H1 (cell line): ENCODE measurements around the gene RNU1-4. TPM values are rescaled to one million over a fixed set of nuclear protein-coding genes. Genes with fewer than 3 reads are reported as not detected.

ENCODE experiments used
- BRCA1 ChIP-seq: IDR thresholded peaks from 2 replicates; pipeline ENCODE4 v1.6.1; 2012; ENCODE audit warnings: low read depth, low read length, improper control_type of control experiment
- CBX8 ChIP-seq: fragments of 300-800, 300-1000 bp; sonication (generic); IDR thresholded peaks from 2 replicates; pipeline ENCODE4 v1.7.1; 2016; ENCODE audit warnings: low read depth, low read length, borderline replicate concordance
- CHD1 ChIP-seq: IDR thresholded peaks from 2 replicates; pipeline ENCODE4 v1.6.1; 2012; ENCODE audit warnings: low read depth, low read length, improper control_type of control experiment
- CREB1 ChIP-seq: IDR thresholded peaks from 2 replicates; pipeline ENCODE4 v1.6.1; 2012; ENCODE audit warnings: inconsistent platforms
- HDAC2 ChIP-seq, 2 experiments: fragments of 300-600 bp in 1 of 2; sonication (generic) in 1 of 2; IDR thresholded peaks; 2 replicates each; pipeline ENCODE4 v1.6.1; 2011 to 2012; ENCODE audit warnings: low read depth in 2 of 2, low read length in 2 of 2, mild to moderate bottlenecking in 2 of 2, moderate library complexity in 2 of 2, borderline replicate concordance in 1 of 2, inconsistent platforms in 1 of 2
- NANOG ChIP-seq: IDR thresholded peaks from 2 replicates; pipeline ENCODE4 v1.6.1; 2011; ENCODE audit warnings: low read length, low read depth, mild to moderate bottlenecking, inconsistent platforms; ENCODE audit not compliant: insufficient read depth, poor library complexity, severe bottlenecking
- USF2 ChIP-seq: IDR thresholded peaks from 2 replicates; pipeline ENCODE4 v1.6.1; 2011; ENCODE audit warnings: low read length, improper control_type of control experiment
- ZNF274 ChIP-seq: IDR thresholded peaks from 2 replicates; pipeline ENCODE4 v1.7.0; 2012; ENCODE audit warnings: low read length, borderline replicate concordance; ENCODE audit errors: extremely low read depth
- polyA plus RNA-seq, 7 experiments: library from polyadenylated mRNA; depleted of rRNA in 3 of 7; stranded (reverse) in 5 of 7; unstranded in 2 of 7; fragments of >200 nt in 5 of 7; fragments of 200-250 nt in 2 of 7; gene quantifications; 1 replicate in 5 of 7; 2 replicates in 1 of 7; 4 replicates in 1 of 7; pipeline versions ENCODE4 v1.2.1 to v1.2.3, GENCODE V29; 2011 to 2013; ENCODE audit warnings: missing spikeins in 2 of 7, mixed read lengths in 2 of 7
- total RNA-seq: library from RNA; stranded (reverse); fragmentation: NEBNext Ultra II Directional; extraction: Animal tissue kit (Norgen Biotek cat#: 25700); gene quantifications from 2 replicates; pipeline ENCODE4 v1.2.1, GENCODE V29; 2021

The RNU1-4 gene
- total and polyA plus RNA-seq, 2 of the 8 experiments (the other 6 are each of a cell fraction or from before 2014, with no cell fraction given) = 145 to 1,303 TPM

GRCh38 chr1:16727190-16728111 is 12.9 kb upstream of the RNU1-4 start (continued):
- no peak for TF ChIP-seq USF2
- no peak for TF ChIP-seq CHD1
- no peak for TF ChIP-seq NANOG
- no peak for TF ChIP-seq CBX8
- no peak for TF ChIP-seq HDAC2 (IDR thresholded peaks at IDR 0.05; ENCODE audit: borderline replicate concordance in 1 of 2, low read depth in 2 of 2, low read length in 2 of 2)
- no peak for TF ChIP-seq ZNF274
- no peak for TF ChIP-seq BRCA1
- TF ChIP-seq CREB1 = no peak
